BJ (cell line): ENCODE measurements around the gene GSE1. TPM values are rescaled to one million over a fixed set of nuclear protein-coding genes. Genes with fewer than 3 reads are reported as not detected.

Experiments used
- CTCF ChIA-PET: fragments of 350-600 bp; formaldehyde crosslinking; extraction: SDS; loops from one replicate; lab custom pipeline; 2021; ENCODE audit warnings: antibody characterized with exemption, inconsistent platforms; lab: Yijun Ruan, JAX
- POLR2A ChIA-PET: fragments of 300-600 bp; sonication (Branson Sonifier 250); formaldehyde crosslinking; extraction: SDS; loops from one replicate; lab custom pipeline; 2021; ENCODE audit warnings: antibody characterized with exemption; lab: Charles Lee
- DNase-seq: peaks from one replicate; pipeline ENCODE4 v3.0.0-alpha.2; 2011; ENCODE audit warnings: low read depth
- H3K27me3 ChIP-seq: 2 replicates; pipeline ENCODE4 v1.6.0; 2011; ENCODE audit warnings: low read length; ENCODE audit not compliant: control insufficient read depth, insufficient read depth
- H3K36me3 ChIP-seq: 2 replicates; pipeline ENCODE4 v1.5.1; 2011; ENCODE audit warnings: low read length; ENCODE audit not compliant: control insufficient read depth, insufficient read depth
- H3K4me3 ChIP-seq: 2 replicates; pipeline ENCODE4 v1.5.1; 2011; ENCODE audit warnings: low read depth, mild to moderate bottlenecking, control low read depth, low read length
- CTCF ChIP-seq: IDR thresholded peaks from 2 replicates; pipeline ENCODE4 v1.5.1; 2011; ENCODE audit warnings: low read depth, mild to moderate bottlenecking, control low read depth, inconsistent platforms, low read length, moderate library complexity; ENCODE audit not compliant: insufficient read depth
- polyA plus RNA-seq: library from polyadenylated mRNA; depleted of rRNA; stranded (reverse); fragments of >200 nt; gene quantifications from 2 replicates; pipeline ENCODE4 v1.2.3, GENCODE V29; 2011

Gene GSE1
- polyA plus RNA-seq, 1 experiment = 16.2 TPM

- Histone ChIP-seq H3K27me3 (no peaks in the 10 kb centered on the region), H3K36me3 (peaks cover 3% of the 10 kb centered on the region; the same call in 1 of the 2 replicates), H3K4me3 (peak overlapping the region; percentile 55)
- no peak for DNase-seq
- no peak for TF ChIP-seq CTCF
- ChIA-PET POLR2A (no interaction called here), CTCF (interaction anchor here (0.7 to 1.8 kb wide), 4 partner anchors 59 to 499 kb away, joined by 3 to 6 read pairs (median 4); no protein-coding TSS in a partner anchor)
Observed at GRCh38 chr16:85613604-85614337, 649 bp downstream of the GSE1 start.

GRCh38 chr16:85614338-85615013 is 1.4 kb downstream of the GSE1 start:
- DNase-seq = no peak
- TF ChIP-seq CTCF = no peak
- Histone ChIP-seq H3K36me3 (peaks cover 3% of the 10 kb centered on the region; the same call in 1 of the 2 replicates), H3K27me3 (no peaks in the 10 kb centered on the region), H3K4me3 (peak overlapping the region; percentile 55)
- CTCF ChIA-PET = interaction anchor here (1.0 to 3.6 kb wide), 7 partner anchors 16 to 219 kb away, joined by 3 to 25 read pairs (median 3); no protein-coding TSS in a partner anchor
- POLR2A ChIA-PET = no interaction called here

- Histone ChIP-seq H3K36me3 (peaks cover 3% of the 10 kb centered on the region; the same call in 1 of the 2 replicates), H3K27me3 (no peaks in the 10 kb centered on the region), H3K4me3 (no peak overlapping the region)
- DNase-seq = no peak
- ChIA-PET CTCF (interaction anchor here (0.6 to 3.6 kb wide), 34 partner anchors 8 to 500 kb away, joined by 3 to 25 read pairs (median 3); no protein-coding TSS in a partner anchor), POLR2A (no interaction called here)
- no peak for TF ChIP-seq CTCF
Observed at GRCh38 chr16:85615014-85615851, 2.1 kb downstream of the GSE1 start.

DNA sequence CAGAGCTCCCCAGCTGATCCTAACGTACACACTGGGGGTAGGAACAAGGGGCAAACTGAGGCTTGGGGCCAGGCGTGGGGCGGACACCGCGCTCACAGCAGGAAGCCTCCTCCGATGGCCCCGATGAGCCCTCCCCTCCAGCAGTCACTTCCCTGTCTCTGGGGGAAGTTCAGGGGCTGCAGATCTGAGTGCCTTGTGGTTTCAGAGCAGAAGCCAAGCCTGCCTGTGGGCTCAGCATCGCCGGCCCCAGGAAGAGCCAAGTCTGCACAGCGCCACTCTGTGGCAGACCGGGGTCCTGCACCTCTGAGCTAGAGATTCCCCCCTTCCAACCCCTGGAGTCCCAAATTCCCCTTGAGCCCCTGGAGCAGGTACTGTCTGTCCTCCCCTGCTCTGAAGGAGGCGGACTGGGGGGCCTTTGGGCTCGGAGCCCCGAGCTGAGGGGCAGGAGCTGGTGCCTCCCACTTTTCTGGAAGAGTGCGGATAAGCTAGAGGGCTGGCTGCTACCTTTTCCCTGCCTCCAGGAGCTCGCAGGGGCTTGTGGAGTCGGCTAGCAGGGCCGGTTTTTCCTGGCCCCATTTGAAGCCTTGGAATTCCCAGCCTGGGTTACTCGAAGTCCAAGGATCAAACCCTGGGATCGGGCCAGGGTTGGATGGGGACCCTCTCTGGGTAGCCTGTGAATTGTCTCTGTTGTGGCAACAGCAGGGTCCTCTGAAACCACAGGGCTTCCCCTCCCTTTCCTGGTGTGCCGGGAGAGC is 2.9 kb downstream of the GSE1 start:
- DNase-seq = no peak
- peak; percentile 93 for TF ChIP-seq CTCF
- Histone ChIP-seq H3K27me3 (no peaks in the 10 kb centered on the region), H3K4me3 (no peak overlapping the region), H3K36me3 (peaks cover 3% of the 10 kb centered on the region; the same call in 1 of the 2 replicates)
- ChIA-PET CTCF (interaction anchor here (0.6 to 3.6 kb wide), 55 partner anchors 8 to 501 kb away, joined by 3 to 25 read pairs (median 3); no protein-coding TSS in a partner anchor), POLR2A (no interaction called here)
